ENCODE results near the gene GLE1. TPM values are rescaled to one million over a fixed set of nuclear protein-coding genes. Genes with fewer than 3 reads are reported as not detected.

The GLE1 gene
- polyA plus RNA-seq, 3 donors, result 16.0 to 31.2 (median 22.2) TPM

DNA sequence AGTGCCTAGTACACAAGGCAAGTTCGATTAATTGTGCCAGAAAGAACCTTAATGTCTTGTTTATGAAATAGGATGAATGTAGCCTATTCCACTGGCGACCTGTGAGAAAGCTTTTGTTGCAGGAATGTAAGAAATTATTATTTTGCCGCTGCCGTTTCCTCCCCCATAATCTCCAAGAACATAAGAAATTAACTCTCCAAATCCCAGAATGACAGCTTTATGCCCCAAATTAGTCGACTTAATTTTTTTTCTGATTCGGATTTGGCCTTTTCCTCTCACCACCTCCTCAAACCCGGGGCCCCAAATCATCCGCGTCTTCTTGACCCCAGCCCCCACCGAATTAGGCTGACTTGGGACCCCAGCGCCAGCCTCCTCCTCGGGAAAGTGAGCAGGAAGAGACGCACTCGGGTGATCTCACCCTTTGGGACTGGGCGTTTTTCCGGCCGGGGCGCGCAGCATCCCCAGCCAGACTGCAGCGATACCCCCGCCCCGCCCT, 47.2 kb downstream of the GLE1 start:
- TF ChIP-seq, protein P1, sequence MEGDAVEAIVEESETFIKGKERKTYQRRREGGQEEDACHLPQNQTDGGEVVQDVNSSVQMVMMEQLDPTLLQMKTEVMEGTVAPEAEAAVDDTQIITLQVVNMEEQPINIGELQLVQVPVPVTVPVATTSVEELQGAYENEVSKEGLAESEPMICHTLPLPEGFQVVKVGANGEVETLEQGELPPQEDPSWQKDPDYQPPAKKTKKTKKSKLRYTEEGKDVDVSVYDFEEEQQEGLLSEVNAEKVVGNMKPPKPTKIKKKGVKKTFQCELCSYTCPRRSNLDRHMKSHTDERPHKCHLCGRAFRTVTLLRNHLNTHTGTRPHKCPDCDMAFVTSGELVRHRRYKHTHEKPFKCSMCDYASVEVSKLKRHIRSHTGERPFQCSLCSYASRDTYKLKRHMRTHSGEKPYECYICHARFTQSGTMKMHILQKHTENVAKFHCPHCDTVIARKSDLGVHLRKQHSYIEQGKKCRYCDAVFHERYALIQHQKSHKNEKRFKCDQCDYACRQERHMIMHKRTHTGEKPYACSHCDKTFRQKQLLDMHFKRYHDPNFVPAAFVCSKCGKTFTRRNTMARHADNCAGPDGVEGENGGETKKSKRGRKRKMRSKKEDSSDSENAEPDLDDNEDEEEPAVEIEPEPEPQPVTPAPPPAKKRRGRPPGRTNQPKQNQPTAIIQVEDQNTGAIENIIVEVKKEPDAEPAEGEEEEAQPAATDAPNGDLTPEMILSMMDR (IDR thresholded peaks at IDR 0.05), result no peak
- H3K36me3 ChIP-seq (replicated peaks in 1 of 2; ENCODE audit: control insufficient read depth in 1 of 2, insufficient read depth in 2 of 2, low read length in 2 of 2), result no peaks in the 10 kb centered on the region
- H3K4me1 Mint-ChIP-seq, result peaks cover 24% of the 10 kb centered on the region
- intact Hi-C loops (cut with micrococcal nuclease), result loop anchor here in 1 of 2 donors (5.0 kb wide), 1 partner anchor 44 kb away; no protein-coding TSS in a partner anchor
- H3K4me1 ChIP-seq (ENCODE audit: control insufficient read depth in 1 of 2, insufficient read depth in 2 of 2, low read length in 2 of 2), result peaks cover 25 to 32% of the 10 kb centered on the region in 2 donors
- H2AFZ ChIP-seq (ENCODE audit: insufficient read depth, low read depth, low read length, poor library complexity, severe bottlenecking), result peak overlapping the region; percentile 93
- no peaks in the 10 kb centered on the region for H3K36me3 Mint-ChIP-seq
- DNase-seq, result no peak
- H3K27me3 ChIP-seq (ENCODE audit: control insufficient read depth in 2 of 2, insufficient read depth in 2 of 2, low read length in 2 of 2), result no peaks in the 10 kb centered on the region
- peak overlapping the region; percentile 92 for H3K4me2 ChIP-seq (replicated peaks; ENCODE audit: extremely low read depth, low read length, poor library complexity, severe bottlenecking)
- peak overlapping the region; percentile 88 to 95 for H3K4me3 Mint-ChIP-seq
- H3K9ac ChIP-seq (ENCODE audit: insufficient read depth, low read length, poor library complexity, severe bottlenecking), result peak overlapping the region; percentile 82
- H3K27me3 Mint-ChIP-seq (ENCODE audit: low read depth in 3 of 3), result no peaks in the 10 kb centered on the region
- 0% methylated on average over 18 of the region's 22 CpGs for WGBS (ENCODE audit: insufficient coverage)
- H3K27ac ChIP-seq (ENCODE audit: low read depth in 1 of 2, low read length in 2 of 2), result peak overlapping the region; percentile 72 to 80
- H4K20me1 ChIP-seq (ENCODE audit: insufficient read depth, low read length), result peaks cover 13% of the 10 kb centered on the region
- peak overlapping the region; percentile 57 to 90 (median 84) for H3K4me3 ChIP-seq (replicated peaks in 1 of 3; ENCODE audit: low read depth in 2 of 3, low read length in 3 of 3)
- H3K9me3 Mint-ChIP-seq, result peaks cover 0 to 3% (median 0%) of the 10 kb centered on the region in 7 donors
- no peaks in the 10 kb centered on the region for H3K9me3 ChIP-seq (replicated peaks in 1 of 2; ENCODE audit: control insufficient read depth in 1 of 2, insufficient read depth in 1 of 2, low read length in 2 of 2)
- peaks cover 30% of the 10 kb centered on the region for H3K79me2 ChIP-seq (ENCODE audit: insufficient read depth, low read length)
- H3K27ac Mint-ChIP-seq, result peak overlapping the region; percentile 74 to 97 (median 93)

DNA sequence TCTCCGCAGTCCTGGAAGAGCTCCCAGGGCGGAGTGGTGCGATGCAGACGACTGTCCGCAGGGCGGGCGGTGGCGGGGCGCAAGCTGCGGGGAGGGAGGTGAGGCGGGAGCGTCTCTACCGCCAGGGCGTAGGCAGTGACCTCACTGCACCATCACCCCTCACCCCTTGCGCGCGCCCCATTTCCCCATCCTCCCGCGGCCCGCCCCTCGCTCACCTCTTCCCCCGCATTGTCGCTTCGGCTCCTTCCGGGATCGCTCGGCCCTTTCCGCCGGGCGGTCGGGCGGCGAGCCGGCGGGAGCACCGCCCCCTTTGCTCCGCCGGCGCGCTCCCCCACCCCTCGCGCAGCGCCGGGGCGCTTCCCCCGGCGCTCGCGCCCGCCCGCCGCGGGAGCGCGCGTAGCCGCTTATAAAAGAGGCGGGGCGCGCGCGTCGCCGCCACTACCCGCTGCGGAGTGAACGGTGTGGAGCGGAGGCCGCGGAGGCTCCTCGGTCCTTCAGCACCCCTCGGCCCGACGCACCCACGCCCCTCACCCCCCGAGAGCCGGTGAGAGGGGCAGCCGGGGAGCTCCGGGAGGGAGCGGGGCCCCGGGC, 47.7 kb downstream of the GLE1 start, which contains the start of gene SPTAN1:
Gene SPTAN1, plus strand, starts transcription at position 435 of the 591 bp plus-strand sequence. CDS start 14,154 bp downstream, outside the sequence.
- Histone ChIP-seq H3K4me2 (replicated peaks; ENCODE audit: extremely low read depth, low read length, poor library complexity, severe bottlenecking) (peak within 1 kb of the TSS; percentile 92), H3K79me2 (ENCODE audit: insufficient read depth, low read length) (peaks cover 34% of the 10 kb centered on the region), H4K20me1 (ENCODE audit: insufficient read depth, low read length) (peaks cover 15% of the 10 kb centered on the region), H3K9me3 (replicated peaks in 1 of 2; ENCODE audit: control insufficient read depth in 1 of 2, insufficient read depth in 1 of 2, low read length in 2 of 2) (no peaks in the 10 kb centered on the region), H3K4me3 (replicated peaks in 1 of 3; ENCODE audit: low read depth in 2 of 3, low read length in 3 of 3) (peak within 1 kb of the TSS; percentile 84 to 90 (median 90)), H3K9ac (ENCODE audit: insufficient read depth, low read length, poor library complexity, severe bottlenecking) (peak within 1 kb of the TSS; percentile 82), H3K27me3 (ENCODE audit: control insufficient read depth in 2 of 2, insufficient read depth in 2 of 2, low read length in 2 of 2) (no peaks in the 10 kb centered on the region), H3K4me1 (ENCODE audit: control insufficient read depth in 1 of 2, insufficient read depth in 2 of 2, low read length in 2 of 2) (peaks cover 25 to 32% of the 10 kb centered on the region in 2 donors), H3K36me3 (replicated peaks in 1 of 2; ENCODE audit: control insufficient read depth in 1 of 2, insufficient read depth in 2 of 2, low read length in 2 of 2) (no peaks in the 10 kb centered on the region), H2AFZ (ENCODE audit: insufficient read depth, low read depth, low read length, poor library complexity, severe bottlenecking) (peak within 1 kb of the TSS; percentile 93), H3K27ac (ENCODE audit: low read depth in 1 of 2, low read length in 2 of 2) (peak within 1 kb of the TSS; percentile 72 to 80)
- peak within 1 kb of the TSS; percentile 74 to 97 (median 93) for H3K27ac Mint-ChIP-seq
- peaks cover 0 to 3% (median 0%) of the 10 kb centered on the region in 7 donors for H3K9me3 Mint-ChIP-seq
- TF ChIP-seq, protein P1 (IDR thresholded peaks at IDR 0.05), result no peak
- H3K4me3 Mint-ChIP-seq, result peak within 1 kb of the TSS; percentile 88 to 95
- no peaks in the 10 kb centered on the region for H3K36me3 Mint-ChIP-seq
- peak; percentile 88 to 94 (median 91) for DNase-seq
- under 1% methylated on average over 73 of the region's 81 CpGs for WGBS (ENCODE audit: insufficient coverage)
- no peaks in the 10 kb centered on the region for H3K27me3 Mint-ChIP-seq (ENCODE audit: low read depth in 3 of 3)
- peaks cover 24% of the 10 kb centered on the region for H3K4me1 Mint-ChIP-seq
- intact Hi-C loops (cut with micrococcal nuclease), result loop anchor here in 1 of 2 donors (5.0 kb wide), 1 partner anchor 45 kb away; no protein-coding TSS in a partner anchor

All from CD14-positive monocyte (primary cell).